ENCODE results near the gene KSR1.

GRCh38 chr17:27559506-27560481, 103.5 kb downstream of the KSR1 start:
- TF ChIP-seq CTCF (conservative IDR thresholded peaks at IDR 0.05) (no peak), ZFX (IDR thresholded peaks at IDR 0.05) (no peak)
